Hippocampal formation (tissue), 2 donors: ENCODE results near the gene SLC9A9.
"Not testable (repeated sequence)": the region's sequence is repeated elsewhere in the genome, so short reads cannot be mapped to it uniquely, and the experiment has no call there.

ENCODE experiments used
- DNase-seq, 2 donors: peaks; one replicate each; lab custom pipeline; 2025; lab: John Stamatoyannopoulos, UW

SLC9A9 gene

DNA sequence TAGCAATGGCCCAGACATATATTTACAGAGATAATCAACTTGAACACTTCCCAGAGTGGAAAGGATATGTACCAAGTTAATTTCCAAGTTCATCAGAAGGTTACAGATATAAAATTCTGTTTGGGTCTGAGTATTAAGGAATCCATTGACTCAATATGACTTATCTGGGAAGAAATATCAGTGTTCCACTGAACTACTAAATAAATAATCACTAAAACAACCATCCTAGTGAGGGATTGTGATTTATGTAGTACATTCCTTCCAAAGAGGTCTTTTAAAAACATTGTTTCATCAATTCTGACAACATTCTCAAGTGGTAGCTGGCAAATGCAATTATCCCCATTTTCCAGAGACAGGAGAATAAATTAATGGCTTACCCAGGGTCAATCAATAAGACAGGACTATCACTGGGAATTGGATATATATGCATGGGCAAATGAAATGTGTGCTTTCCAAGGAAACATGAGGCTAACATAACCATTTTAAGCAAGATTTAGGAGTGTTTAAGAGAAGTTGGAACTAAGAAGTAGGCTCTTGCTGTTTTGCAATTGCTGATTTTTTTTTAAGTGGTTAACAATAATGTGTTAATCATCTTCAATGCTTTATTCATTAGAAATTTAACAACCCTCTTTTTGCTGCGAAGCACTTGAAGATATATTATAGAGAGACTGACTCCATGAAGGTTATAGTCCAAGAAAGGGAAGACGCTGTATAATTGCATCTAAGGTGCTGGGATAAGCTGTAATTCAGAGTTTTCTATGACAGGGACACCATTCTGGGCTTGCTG, 37.9 kb downstream of the SLC9A9 start:
- no peak for DNase-seq

GRCh38 chr3:143809121-143809621, 39.1 kb downstream of the SLC9A9 start:
- DNase-seq, result peak in 1 of 2 donors; percentile 44

DNA sequence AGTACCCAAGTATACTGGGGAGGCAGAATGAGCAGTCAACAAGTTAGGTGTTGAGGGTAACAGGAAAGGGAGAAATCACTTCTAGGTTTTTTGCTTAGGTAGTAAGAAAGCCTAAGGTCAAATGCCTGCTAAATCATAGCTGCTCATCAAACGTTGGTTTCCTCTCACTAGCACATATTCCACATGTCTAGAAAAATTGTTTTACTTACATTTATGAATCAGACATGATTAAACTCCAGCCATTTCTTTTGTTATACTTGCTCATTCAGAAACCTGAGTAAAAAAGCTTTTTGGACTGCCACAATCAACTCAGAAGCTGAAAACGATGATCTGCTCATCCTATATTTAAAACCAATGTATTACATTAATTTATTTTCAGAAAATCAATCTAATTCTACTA, 40.2 kb downstream of the SLC9A9 start:
- DNase-seq, result no peak

DNA sequence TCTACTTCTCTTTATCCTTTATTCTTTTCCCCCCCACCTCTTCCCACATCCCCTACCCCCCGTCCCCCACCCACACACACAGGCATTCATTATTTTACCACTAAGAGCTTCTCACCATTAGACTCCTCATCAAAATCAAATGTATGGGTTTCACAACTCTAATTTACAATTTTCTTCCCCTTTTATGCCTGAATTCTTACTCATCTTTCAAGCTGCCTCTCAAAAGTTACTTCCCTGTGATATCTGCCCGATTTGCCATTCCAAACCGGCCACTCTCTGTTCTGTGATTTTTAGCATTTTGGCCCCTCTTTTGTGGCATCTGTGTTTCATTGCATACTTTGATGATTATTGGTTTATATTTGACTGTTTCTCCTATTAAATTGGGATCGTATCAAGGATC, 42.2 kb downstream of the SLC9A9 start:
- no peak for DNase-seq

DNA sequence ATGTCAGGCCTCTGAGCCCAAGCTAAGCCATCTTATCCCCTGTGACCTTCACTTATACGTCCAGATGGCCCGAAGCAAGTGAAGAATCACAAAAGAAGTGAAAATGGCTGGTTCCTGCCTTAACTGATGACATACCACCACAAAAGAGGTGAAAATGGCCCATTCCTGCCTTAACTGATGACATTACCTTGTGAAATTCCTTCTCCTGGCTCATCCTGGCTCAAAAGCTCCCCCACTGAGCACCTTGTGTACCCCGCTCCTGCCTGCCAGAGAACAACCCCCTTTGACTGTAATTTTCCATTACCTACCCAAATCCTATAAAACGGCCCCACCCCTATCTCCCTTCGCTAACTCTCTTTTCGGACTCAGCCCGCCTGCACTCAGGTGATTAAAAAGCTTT, 42.8 kb downstream of the SLC9A9 start:
- DNase-seq, result not testable (repeated sequence)

DNA sequence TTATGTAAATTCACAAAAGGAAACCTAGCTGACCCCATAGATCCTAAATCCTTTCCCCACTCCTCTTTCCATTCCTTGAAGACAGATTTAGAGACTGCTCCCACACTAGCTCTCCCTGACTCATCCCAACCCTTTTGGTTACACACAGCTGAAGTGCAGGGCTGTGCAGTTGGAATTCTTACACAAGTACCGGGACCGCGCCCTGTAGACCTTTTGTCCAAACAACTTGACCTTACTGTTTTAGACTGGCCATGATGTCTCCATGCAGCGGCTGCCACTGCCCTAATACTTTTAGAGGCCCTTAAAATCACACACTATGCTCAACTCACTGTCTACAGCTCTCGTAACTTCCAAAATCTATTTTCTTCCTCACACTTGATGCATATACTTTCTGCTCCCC, 47.2 kb downstream of the SLC9A9 start:
- DNase-seq, result not testable (repeated sequence)

- not testable (repeated sequence) for DNase-seq
Measured at GRCh38 chr3:143798151-143798550, 50.1 kb downstream of the SLC9A9 start.

GRCh38 chr3:143795874-143796273, 52.4 kb downstream of the SLC9A9 start:
- DNase-seq, result no peak

GRCh38 chr3:143794793-143795462, 53.3 kb downstream of the SLC9A9 start:
- DNase-seq, result no peak

GRCh38 chr3:143793971-143794370, 54.3 kb downstream of the SLC9A9 start:
- DNase-seq, result no peak

DNA sequence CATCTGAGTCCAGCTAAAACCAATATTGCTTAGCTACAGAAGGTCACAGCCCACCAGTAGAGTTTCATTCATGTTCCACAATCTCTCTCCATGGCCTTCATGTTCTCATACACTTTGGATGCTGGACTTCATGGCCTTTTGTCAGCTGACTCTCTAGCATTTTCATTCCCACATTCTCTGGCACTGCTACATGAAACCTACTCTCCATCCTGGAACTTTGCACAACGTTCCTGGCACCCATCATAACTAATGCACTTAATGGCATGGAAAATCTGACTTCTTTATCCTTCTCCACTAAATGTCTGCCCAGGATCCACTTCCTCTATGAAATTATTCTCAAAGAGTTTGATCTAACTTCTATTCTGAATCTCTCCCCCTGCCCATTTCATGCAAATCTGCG, 56.9 kb downstream of the SLC9A9 start:
- DNase-seq, result no peak

GRCh38 chr3:143786219-143787191, 61.8 kb downstream of the SLC9A9 start:
- DNase-seq, result peak in 1 of 2 donors; percentile 26

DNA sequence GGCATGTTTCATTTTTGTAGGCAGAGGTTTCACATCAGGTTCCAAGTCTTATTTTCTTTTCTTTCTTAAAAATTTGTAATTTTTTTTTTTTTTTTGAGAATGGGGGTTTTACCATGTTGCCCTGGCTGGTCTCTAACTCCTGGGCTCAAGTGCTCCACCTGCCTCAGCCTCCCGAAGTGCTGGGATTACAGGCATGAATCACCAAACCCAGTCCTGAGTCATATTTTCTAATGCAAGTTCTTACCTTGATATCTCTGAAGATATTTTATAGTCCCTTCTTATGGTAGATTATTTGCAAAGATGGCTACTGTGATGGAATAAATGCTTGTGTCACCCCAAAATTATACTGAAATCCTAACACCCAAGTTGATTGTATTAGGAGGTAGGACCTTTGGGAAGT, 63.8 kb downstream of the SLC9A9 start:
- DNase-seq, result no peak

GRCh38 chr3:143783851-143784370, 64.4 kb downstream of the SLC9A9 start:
- DNase-seq, result no peak

DNA sequence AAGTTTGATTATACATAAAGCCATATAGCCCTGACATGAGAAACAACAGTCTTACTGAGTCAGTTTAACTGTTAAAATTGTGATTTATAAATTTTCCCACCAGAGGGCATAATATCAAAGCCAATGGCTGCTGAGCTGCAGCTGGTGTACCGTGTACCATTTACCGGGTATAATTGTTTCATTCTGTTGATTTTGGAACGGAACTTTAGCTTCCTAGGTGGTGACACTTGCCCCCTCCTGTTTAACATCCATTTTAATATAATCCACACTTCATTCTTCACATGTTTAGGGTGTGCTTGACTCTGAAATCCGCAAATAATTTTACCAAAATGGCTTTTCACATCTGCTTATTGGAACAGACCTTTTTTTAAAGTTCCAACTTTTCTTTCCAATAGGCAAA, 72.8 kb downstream of the SLC9A9 start:
- DNase-seq, result peak in 1 of 2 donors; percentile 77

DNA sequence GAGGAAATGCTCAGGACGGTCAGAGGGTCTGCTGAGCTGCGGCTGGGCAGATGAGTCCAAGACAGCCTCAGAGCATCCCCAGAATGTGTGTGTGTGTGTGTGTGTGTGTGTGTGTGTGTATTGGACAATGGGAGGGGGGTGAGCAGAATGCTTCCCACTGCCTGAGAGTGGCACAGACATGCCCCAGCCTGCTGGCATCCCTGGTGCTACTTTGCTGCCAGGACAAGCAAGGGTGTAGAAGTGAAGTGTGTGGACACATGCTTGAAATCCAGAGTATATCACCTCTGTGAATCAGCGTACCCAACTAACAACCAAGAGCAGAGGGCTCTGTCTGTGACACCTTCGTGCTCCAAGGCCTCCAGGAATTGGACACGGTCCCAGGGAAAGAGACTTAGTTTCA, 76.3 kb downstream of the SLC9A9 start:
- no peak for DNase-seq

DNA sequence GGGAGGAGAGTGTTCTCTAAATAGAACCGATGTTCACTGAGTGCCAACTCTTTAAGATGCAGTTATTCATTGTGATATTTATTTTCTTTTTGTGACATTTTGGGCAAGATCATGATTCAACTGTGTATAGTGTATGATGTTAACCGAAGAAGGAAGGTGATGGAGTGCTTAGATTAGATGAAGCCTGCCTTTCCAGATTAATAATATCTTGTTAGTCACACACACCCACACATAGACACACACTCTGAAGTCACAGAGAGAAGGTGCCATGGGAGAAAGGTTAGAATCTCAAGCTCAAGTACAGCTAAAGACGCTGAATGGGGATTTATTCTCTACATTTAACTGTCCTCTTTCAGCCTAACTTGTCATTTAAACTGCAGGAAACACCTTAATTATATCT, 77.0 kb downstream of the SLC9A9 start:
- DNase-seq, result no peak

GRCh38 chr3:143770391-143770790, 77.9 kb downstream of the SLC9A9 start:
- no peak for DNase-seq

DNA sequence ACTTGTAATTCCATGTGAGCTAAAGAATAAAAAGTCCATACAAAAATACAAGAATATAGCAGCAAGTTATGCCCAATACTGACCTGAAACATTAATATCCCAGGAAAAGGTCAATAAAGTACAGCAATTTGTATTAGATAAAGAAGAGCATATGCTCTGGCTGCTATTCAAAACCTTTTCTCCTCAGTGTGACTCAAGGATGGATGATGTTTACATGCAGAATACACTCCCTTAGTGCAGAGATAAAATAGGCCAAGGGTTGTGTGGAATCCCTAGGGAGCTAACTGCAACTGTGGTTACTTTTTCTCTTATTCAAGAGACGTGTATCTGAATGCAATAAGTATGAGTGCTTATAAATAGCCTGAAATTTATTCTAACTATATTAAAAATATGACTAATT, 78.7 kb downstream of the SLC9A9 start:
- no peak for DNase-seq

DNA sequence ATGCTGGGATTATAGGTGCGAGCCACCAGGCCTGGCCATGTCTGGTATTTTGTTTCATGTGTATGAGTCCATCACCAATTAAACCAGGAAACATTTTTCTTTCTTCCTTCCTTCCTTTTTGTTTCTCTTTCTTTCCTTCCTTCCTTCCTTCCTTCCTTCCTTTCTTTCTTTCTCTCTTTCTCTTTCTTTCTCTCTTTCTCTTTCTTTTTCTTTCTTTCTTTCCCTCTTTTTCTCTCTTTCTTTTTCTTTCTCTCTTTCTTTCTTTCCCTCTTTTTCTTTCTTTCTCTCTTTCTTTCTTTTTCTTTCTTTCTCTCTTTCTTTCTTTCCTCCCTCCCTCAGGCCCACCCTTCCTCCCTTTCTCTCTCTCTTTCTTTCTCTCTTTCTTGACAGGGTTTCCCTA, 83.4 kb downstream of the SLC9A9 start:
- no peak for DNase-seq

- DNase-seq, result peak in 1 of 2 donors; percentile 35
Measured at GRCh38 chr3:143763564-143764162, 84.6 kb downstream of the SLC9A9 start.
